ENCODE data around the gene STON2.

- TF ChIP-seq CTCF (IDR thresholded peaks at IDR 0.05) (no peak), POLR2A (IDR thresholded peaks at IDR 0.05) (no peak)
Measured at GRCh38 chr14:81342850-81343580, 57.1 kb downstream of the STON2 start.

Data from prostate gland (tissue), 2 donors.